Activated CD4-positive, alpha-beta memory T cell treated with anti-CD3 and anti-CD28 coated beads for 36 hours (primary cell): Measurements from ENCODE around the gene MALRD1. TPM values are rescaled to one million over a fixed set of nuclear protein-coding genes. Genes with fewer than 3 reads are reported as not detected.
"Not testable (repeated sequence)": the region's sequence is repeated elsewhere in the genome, so short reads cannot be mapped to it uniquely, and the experiment has no call there.

ENCODE experiments used
- CTCF ChIA-PET: fragments of 350-600 bp; sonication (Branson Sonifier 250); formaldehyde crosslinking; loops from one replicate; lab custom pipeline; 2021; ENCODE audit warnings: antibody characterized with exemption, inconsistent platforms; lab: Charles Lee
- POLR2A ChIA-PET: fragments of 350-600 bp; sonication (Branson Sonifier 250); formaldehyde crosslinking; loops from one replicate; lab custom pipeline; 2021; ENCODE audit warnings: antibody characterized with exemption; lab: Charles Lee
- DNase-seq: peaks from one replicate; pipeline ENCODE4 v3.0.0-alpha.2; 2020
- H3K27ac Mint-ChIP-seq: one replicate; pipeline ENCODE4 v1.8.0; 2021; ENCODE audit warnings: mixed read lengths
- H3K27me3 Mint-ChIP-seq: one replicate; pipeline ENCODE4 v1.8.0; 2021; ENCODE audit warnings: mixed read lengths
- H3K36me3 Mint-ChIP-seq: one replicate; pipeline ENCODE4 v1.8.0; 2021; ENCODE audit warnings: mixed read lengths
- H3K4me1 Mint-ChIP-seq: one replicate; pipeline ENCODE4 v1.8.0; 2021; ENCODE audit warnings: low read depth, mixed read lengths
- H3K4me3 Mint-ChIP-seq: one replicate; pipeline ENCODE4 v1.8.0; 2021; ENCODE audit warnings: mild to moderate bottlenecking, mixed read lengths
- H3K9me3 Mint-ChIP-seq: one replicate; pipeline ENCODE4 v1.8.0; 2021; ENCODE audit warnings: mixed read lengths
- intact Hi-C: fragments of 100-400 bp; cut with micrococcal nuclease; formaldehyde crosslinking; loops from one replicate; pipeline ENCODE4 v1.15.1; 2023
- total RNA-seq, 2 experiments: library from RNA; stranded (reverse); gene quantifications; one replicate each; pipeline ENCODE4 v1.2.3, GENCODE V29; 2021

The MALRD1 gene
- total RNA-seq, 2 experiments from 2014 or later: not detected

- Mint-ChIP-seq H3K4me1 (no peaks in the 10 kb centered on the region), H3K27ac (no peak overlapping the region), H3K36me3 (no peaks in the 10 kb centered on the region), H3K9me3 (peaks cover 6% of the 10 kb centered on the region), H3K4me3 (no peak overlapping the region), H3K27me3 (no peaks in the 10 kb centered on the region)
- ChIA-PET CTCF (no interaction called here), POLR2A (no interaction called here)
- intact Hi-C loops: no loop called here
- DNase-seq: no peak
These were observed 680.4 kb downstream of the MALRD1 start for GRCh38 chr10:19728964-19729363.

GRCh38 chr10:19730167-19730906 is 681.7 kb downstream of the MALRD1 start:
- Mint-ChIP-seq H3K4me1 (no peaks in the 10 kb centered on the region), H3K27ac (no peak overlapping the region), H3K4me3 (no peak overlapping the region), H3K36me3 (no peaks in the 10 kb centered on the region), H3K9me3 (peaks cover 10% of the 10 kb centered on the region), H3K27me3 (no peaks in the 10 kb centered on the region)
- no peak for DNase-seq
- ChIA-PET CTCF (no interaction called here), POLR2A (no interaction called here)
- intact Hi-C loops: no loop called here

- intact Hi-C loops: no loop called here
- Mint-ChIP-seq H3K27me3 (no peaks in the 10 kb centered on the region), H3K4me1 (no peaks in the 10 kb centered on the region), H3K27ac (no peak overlapping the region), H3K9me3 (peaks cover 10% of the 10 kb centered on the region), H3K36me3 (no peaks in the 10 kb centered on the region), H3K4me3 (no peak overlapping the region)
- DNase-seq: no peak
- POLR2A ChIA-PET: no interaction called here
- CTCF ChIA-PET: no interaction called here
These were observed 682.3 kb downstream of the MALRD1 start for GRCh38 chr10:19730907-19731217.

GRCh38 chr10:19731560-19731959 is 683.0 kb downstream of the MALRD1 start:
- no peaks in the 10 kb centered on the region for H3K27me3 Mint-ChIP-seq
- intact Hi-C loops: no loop called here

GRCh38 chr10:19738440-19738839 is 689.8 kb downstream of the MALRD1 start:
- POLR2A ChIA-PET: no interaction called here
- no peak overlapping the region for H3K4me3 Mint-ChIP-seq
- CTCF ChIA-PET: no interaction called here
- peaks cover 12% of the 10 kb centered on the region for H3K9me3 Mint-ChIP-seq
- H3K27ac Mint-ChIP-seq: no peak overlapping the region
- H3K4me1 Mint-ChIP-seq: no peaks in the 10 kb centered on the region
- DNase-seq: no peak
- H3K27me3 Mint-ChIP-seq: no peaks in the 10 kb centered on the region
- intact Hi-C loops: no loop called here
- H3K36me3 Mint-ChIP-seq: no peaks in the 10 kb centered on the region

More at GRCh38 chr10:19731560-19731959, 683.0 kb downstream of the MALRD1 start:
- DNase-seq: no peak
- no peak overlapping the region for H3K4me3 Mint-ChIP-seq
- no peaks in the 10 kb centered on the region for H3K4me1 Mint-ChIP-seq
- no peak overlapping the region for H3K27ac Mint-ChIP-seq
- CTCF ChIA-PET: no interaction called here
- H3K36me3 Mint-ChIP-seq: no peaks in the 10 kb centered on the region
- POLR2A ChIA-PET: no interaction called here
- H3K9me3 Mint-ChIP-seq: peaks cover 13% of the 10 kb centered on the region

GRCh38 chr10:19739232-19739631 is 690.6 kb downstream of the MALRD1 start:
- CTCF ChIA-PET, POLR2A ChIA-PET, H3K4me1 Mint-ChIP-seq, H3K36me3 Mint-ChIP-seq, H3K4me3 Mint-ChIP-seq, intact Hi-C loops, DNase-seq, H3K27me3 Mint-ChIP-seq, H3K27ac Mint-ChIP-seq: not testable (repeated sequence)
- H3K9me3 Mint-ChIP-seq: peaks cover 12% of the 10 kb centered on the region

- H3K36me3 Mint-ChIP-seq, DNase-seq, H3K4me1 Mint-ChIP-seq, H3K27me3 Mint-ChIP-seq, H3K4me3 Mint-ChIP-seq, intact Hi-C loops, H3K9me3 Mint-ChIP-seq, POLR2A ChIA-PET, CTCF ChIA-PET, H3K27ac Mint-ChIP-seq: not testable (repeated sequence)
These were observed 693.5 kb downstream of the MALRD1 start for GRCh38 chr10:19742144-19742543.

GRCh38 chr10:19745672-19746071 is 697.1 kb downstream of the MALRD1 start:
- no peak overlapping the region for H3K27ac Mint-ChIP-seq
- no peaks in the 10 kb centered on the region for H3K36me3 Mint-ChIP-seq
- ChIA-PET POLR2A (no interaction called here), CTCF (no interaction called here)
- no peaks in the 10 kb centered on the region for H3K4me1 Mint-ChIP-seq
- no peak for DNase-seq
- no peak overlapping the region for H3K4me3 Mint-ChIP-seq
- H3K27me3 Mint-ChIP-seq: no peaks in the 10 kb centered on the region
- intact Hi-C loops: no loop called here
- peaks cover 3% of the 10 kb centered on the region for H3K9me3 Mint-ChIP-seq

- H3K4me3 Mint-ChIP-seq: no peak overlapping the region
- intact Hi-C loops: no loop called here
These were observed 700.7 kb downstream of the MALRD1 start for GRCh38 chr10:19749185-19749729.

GRCh38 chr10:19750972-19751371 is 702.4 kb downstream of the MALRD1 start:
- DNase-seq: no peak
- intact Hi-C loops: no loop called here
- ChIA-PET POLR2A (no interaction called here), CTCF (no interaction called here)
- H3K27ac Mint-ChIP-seq: no peak overlapping the region
- H3K27me3 Mint-ChIP-seq: no peaks in the 10 kb centered on the region
- no peaks in the 10 kb centered on the region for H3K36me3 Mint-ChIP-seq
- H3K4me1 Mint-ChIP-seq: no peaks in the 10 kb centered on the region
- no peaks in the 10 kb centered on the region for H3K9me3 Mint-ChIP-seq
- H3K4me3 Mint-ChIP-seq: no peak overlapping the region

More at GRCh38 chr10:19749185-19749729, 700.7 kb downstream of the MALRD1 start:
- Mint-ChIP-seq H3K27ac (no peak overlapping the region), H3K27me3 (no peaks in the 10 kb centered on the region), H3K4me1 (no peaks in the 10 kb centered on the region), H3K9me3 (peaks cover 3% of the 10 kb centered on the region), H3K36me3 (no peaks in the 10 kb centered on the region)
- no peak for DNase-seq
- ChIA-PET POLR2A (interaction anchor here (0.6 kb wide), 1 partner anchor 47 kb away, joined by 3 read pairs; no protein-coding TSS in a partner anchor), CTCF (no interaction called here)

GRCh38 chr10:19756919-19757318 is 708.3 kb downstream of the MALRD1 start:
- Mint-ChIP-seq H3K9me3 (no peaks in the 10 kb centered on the region), H3K4me1 (no peaks in the 10 kb centered on the region), H3K27ac (no peak overlapping the region), H3K36me3 (no peaks in the 10 kb centered on the region), H3K4me3 (no peak overlapping the region), H3K27me3 (no peaks in the 10 kb centered on the region)
- no peak for DNase-seq
- CTCF ChIA-PET: no interaction called here
- POLR2A ChIA-PET: no interaction called here
- intact Hi-C loops: no loop called here

GRCh38 chr10:19762026-19762425 is 713.4 kb downstream of the MALRD1 start:
- intact Hi-C loops: no loop called here
- DNase-seq: no peak
- Mint-ChIP-seq H3K4me1 (no peaks in the 10 kb centered on the region), H3K9me3 (no peaks in the 10 kb centered on the region), H3K27me3 (no peaks in the 10 kb centered on the region), H3K4me3 (no peak overlapping the region), H3K27ac (no peak overlapping the region), H3K36me3 (no peaks in the 10 kb centered on the region)
- CTCF ChIA-PET: no interaction called here
- POLR2A ChIA-PET: no interaction called here

GRCh38 chr10:19764111-19764510 is 715.5 kb downstream of the MALRD1 start:
- Mint-ChIP-seq H3K4me3 (no peak overlapping the region), H3K27me3 (no peaks in the 10 kb centered on the region), H3K36me3 (no peaks in the 10 kb centered on the region), H3K27ac (no peak overlapping the region), H3K9me3 (no peaks in the 10 kb centered on the region), H3K4me1 (no peaks in the 10 kb centered on the region)
- intact Hi-C loops: no loop called here
- DNase-seq: no peak
- CTCF ChIA-PET: interaction anchor here (0.7 kb wide), 1 partner anchor 1995 kb away, joined by 3 read pairs; no protein-coding TSS in a partner anchor
- POLR2A ChIA-PET: no interaction called here
